GM12878 (cell line): ENCODE results near the gene ZDHHC7.

ENCODE experiments used
- BACH1 ChIP-seq: fragments of 450-650 bp; IDR thresholded peaks from 2 replicates; pipeline ENCODE4 v1.6.1; 2017; ENCODE audit warnings: mild to moderate bottlenecking, borderline replicate concordance
- SP1 ChIP-seq: IDR thresholded peaks from one replicate; pipeline ENCODE4 v1.6.1; 2011; ENCODE audit warnings: low read depth, low read length
- TCF3 ChIP-seq: IDR thresholded peaks from 2 replicates; pipeline ENCODE4 v1.6.1; 2012; ENCODE audit warnings: low read depth, mild to moderate bottlenecking, low read length, borderline replicate concordance; ENCODE audit not compliant: insufficient read depth
- TF ChIP-seq, protein P1 (sequence below): fragments of 450-650 bp; formaldehyde crosslinking; IDR thresholded peaks from 2 replicates; pipeline ENCODE4 v1.4.0; 2020; ENCODE audit warnings: mild to moderate bottlenecking, moderate library complexity

DNA sequence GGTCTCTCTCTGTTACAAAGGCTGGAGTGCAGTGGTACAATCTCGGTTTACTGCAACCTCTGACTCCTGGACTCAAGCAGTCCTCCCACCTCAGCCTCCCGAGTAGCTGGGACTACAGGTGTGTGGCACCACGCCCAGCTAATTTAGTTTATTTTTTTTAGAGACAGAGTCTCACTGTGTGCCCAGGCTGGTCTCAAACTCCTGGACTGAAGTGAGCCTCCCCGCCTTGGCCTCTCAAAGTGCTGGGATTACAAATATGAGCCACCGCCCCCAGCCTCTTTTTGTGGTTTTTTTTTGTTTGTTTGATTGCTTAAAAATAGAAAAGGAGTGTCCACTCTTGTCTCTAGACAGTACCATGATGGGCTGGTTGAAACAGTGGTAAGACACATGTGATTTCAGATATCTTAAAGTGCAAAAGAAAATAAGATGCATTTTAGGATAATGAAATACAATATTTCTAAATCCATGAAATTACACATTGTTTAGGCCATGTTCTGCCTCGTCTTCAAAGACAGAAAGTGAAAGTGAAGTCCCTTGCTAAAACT is 43.7 kb upstream of the ZDHHC7 start:
- TF ChIP-seq, protein P1, sequence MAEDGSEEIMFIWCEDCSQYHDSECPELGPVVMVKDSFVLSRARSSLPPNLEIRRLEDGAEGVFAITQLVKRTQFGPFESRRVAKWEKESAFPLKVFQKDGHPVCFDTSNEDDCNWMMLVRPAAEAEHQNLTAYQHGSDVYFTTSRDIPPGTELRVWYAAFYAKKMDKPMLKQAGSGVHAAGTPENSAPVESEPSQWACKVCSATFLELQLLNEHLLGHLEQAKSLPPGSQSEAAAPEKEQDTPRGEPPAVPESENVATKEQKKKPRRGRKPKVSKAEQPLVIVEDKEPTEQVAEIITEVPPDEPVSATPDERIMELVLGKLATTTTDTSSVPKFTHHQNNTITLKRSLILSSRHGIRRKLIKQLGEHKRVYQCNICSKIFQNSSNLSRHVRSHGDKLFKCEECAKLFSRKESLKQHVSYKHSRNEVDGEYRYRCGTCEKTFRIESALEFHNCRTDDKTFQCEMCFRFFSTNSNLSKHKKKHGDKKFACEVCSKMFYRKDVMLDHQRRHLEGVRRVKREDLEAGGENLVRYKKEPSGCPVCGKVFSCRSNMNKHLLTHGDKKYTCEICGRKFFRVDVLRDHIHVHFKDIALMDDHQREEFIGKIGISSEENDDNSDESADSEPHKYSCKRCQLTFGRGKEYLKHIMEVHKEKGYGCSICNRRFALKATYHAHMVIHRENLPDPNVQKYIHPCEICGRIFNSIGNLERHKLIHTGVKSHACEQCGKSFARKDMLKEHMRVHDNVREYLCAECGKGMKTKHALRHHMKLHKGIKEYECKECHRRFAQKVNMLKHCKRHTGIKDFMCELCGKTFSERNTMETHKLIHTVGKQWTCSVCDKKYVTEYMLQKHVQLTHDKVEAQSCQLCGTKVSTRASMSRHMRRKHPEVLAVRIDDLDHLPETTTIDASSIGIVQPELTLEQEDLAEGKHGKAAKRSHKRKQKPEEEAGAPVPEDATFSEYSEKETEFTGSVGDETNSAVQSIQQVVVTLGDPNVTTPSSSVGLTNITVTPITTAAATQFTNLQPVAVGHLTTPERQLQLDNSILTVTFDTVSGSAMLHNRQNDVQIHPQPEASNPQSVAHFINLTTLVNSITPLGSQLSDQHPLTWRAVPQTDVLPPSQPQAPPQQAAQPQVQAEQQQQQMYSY (CRISPR knock-in tag) = no peak
- TF ChIP-seq BACH1 = no peak
- no peak for TF ChIP-seq SP1
- TF ChIP-seq TCF3 = no peak
